Mammary epithelial cell (primary cell): ENCODE measurements around the gene CPNE1.

Experiments
- CTCF ChIP-seq, 2 donors: IDR thresholded peaks in 1 of 2; conservative IDR thresholded peaks in 1 of 2; 2 replicates each; pipeline ENCODE4 v1.5.1; 2011 to 2012; ENCODE audit warnings: inconsistent platforms in 2 of 2, low read length in 2 of 2, mild to moderate bottlenecking in 2 of 2, control low read depth in 1 of 2, low read depth in 1 of 2; ENCODE audit not compliant: insufficient read depth in 1 of 2; ENCODE audit errors: extremely low read depth in 1 of 2
- EZH2 ChIP-seq: IDR thresholded peaks from 2 replicates; pipeline ENCODE4 v1.6.1; 2012; ENCODE audit warnings: low read length, inconsistent platforms, borderline replicate concordance

GRCh38 chr20:35636095-35636494, 28.6 kb downstream of the CPNE1 start:
- TF ChIP-seq CTCF (conservative IDR thresholded peaks at IDR 0.05 in 1 of 2, IDR thresholded peaks at IDR 0.05 in 1 of 2; ENCODE audit: extremely low read depth in 1 of 2, insufficient read depth in 1 of 2, low read depth in 1 of 2, low read length in 2 of 2): no peak
- no peak for TF ChIP-seq EZH2
